ENCODE measurements around the gene YY1.

DNA sequence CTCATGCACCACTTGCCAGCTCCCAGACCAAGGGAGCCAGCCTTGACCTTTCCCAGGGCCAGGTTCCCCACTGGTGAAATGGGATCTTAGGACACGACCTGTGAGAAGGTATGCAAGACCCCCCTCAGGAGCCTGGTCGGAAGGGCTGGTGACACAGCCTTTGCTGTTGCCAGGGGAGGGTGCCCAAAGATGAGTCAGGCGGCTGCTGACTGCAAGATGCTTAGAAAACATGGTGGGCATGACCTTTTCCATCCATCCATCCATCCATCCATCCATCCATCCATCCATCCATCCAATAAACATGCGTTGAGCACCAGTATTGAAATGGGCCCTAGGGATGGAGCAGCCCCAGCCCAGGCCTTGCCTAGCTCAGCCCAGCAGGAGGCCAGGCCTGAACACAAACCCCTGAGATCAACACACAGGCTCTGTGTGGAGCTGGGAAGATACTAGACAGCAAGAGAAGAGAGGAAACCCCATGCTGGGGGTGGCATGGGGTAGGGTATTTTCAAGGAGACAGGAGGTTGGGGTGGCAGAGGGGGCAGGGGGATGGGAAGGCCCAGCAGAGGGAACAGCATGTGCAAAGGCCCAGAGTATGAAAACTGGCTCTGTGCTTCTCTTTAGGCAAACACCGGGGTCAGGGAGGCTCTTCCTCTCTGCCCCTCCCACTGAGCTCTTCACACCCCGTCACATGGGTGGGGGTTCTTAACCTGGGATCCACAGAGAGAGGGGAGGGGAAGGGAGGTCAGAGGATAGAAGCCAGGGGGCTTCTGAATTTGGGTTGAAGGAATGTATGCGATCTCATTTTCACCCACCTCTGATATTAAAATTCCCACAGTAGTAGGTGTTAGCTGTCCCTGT is 26.2 kb upstream of the YY1 start:
- TF ChIP-seq, protein P1, sequence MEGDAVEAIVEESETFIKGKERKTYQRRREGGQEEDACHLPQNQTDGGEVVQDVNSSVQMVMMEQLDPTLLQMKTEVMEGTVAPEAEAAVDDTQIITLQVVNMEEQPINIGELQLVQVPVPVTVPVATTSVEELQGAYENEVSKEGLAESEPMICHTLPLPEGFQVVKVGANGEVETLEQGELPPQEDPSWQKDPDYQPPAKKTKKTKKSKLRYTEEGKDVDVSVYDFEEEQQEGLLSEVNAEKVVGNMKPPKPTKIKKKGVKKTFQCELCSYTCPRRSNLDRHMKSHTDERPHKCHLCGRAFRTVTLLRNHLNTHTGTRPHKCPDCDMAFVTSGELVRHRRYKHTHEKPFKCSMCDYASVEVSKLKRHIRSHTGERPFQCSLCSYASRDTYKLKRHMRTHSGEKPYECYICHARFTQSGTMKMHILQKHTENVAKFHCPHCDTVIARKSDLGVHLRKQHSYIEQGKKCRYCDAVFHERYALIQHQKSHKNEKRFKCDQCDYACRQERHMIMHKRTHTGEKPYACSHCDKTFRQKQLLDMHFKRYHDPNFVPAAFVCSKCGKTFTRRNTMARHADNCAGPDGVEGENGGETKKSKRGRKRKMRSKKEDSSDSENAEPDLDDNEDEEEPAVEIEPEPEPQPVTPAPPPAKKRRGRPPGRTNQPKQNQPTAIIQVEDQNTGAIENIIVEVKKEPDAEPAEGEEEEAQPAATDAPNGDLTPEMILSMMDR (IDR thresholded peaks at IDR 0.05; ENCODE audit: low read depth, low read length), result no peak
- TF ChIP-seq, protein P2, sequence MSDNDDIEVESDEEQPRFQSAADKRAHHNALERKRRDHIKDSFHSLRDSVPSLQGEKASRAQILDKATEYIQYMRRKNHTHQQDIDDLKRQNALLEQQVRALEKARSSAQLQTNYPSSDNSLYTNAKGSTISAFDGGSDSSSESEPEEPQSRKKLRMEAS (IDR thresholded peaks at IDR 0.05; ENCODE audit: low read depth, low read length), result no peak
